K562 (cell line): Measurements from ENCODE around the gene NTN1. TPM values are rescaled to one million over a fixed set of nuclear protein-coding genes. Genes with fewer than 3 reads are reported as not detected.

Source experiments
- ATAC-seq: fragments of 200-7000 bp; cut with Tn5 transposase; 3 replicates; pipeline ENCODE4 v1.9.1; 2020; ENCODE audit warnings: moderate library complexity
- BruUV-seq: library from RNA; stranded (reverse); fragments of 400-500 nt; replicated peaks from 2 replicates; lab custom pipeline; 2021; lab: Mats Ljungman, UMichigan
- CTCF ChIA-PET: fragments of 300-600 bp; formaldehyde crosslinking; extraction: SDS; loops from one replicate; lab custom pipeline; 2021; ENCODE audit warnings: low intra/inter-chr PET ratio; lab: Yijun Ruan, JAX
- POLR2A ChIA-PET: fragments of 300-600, 350-650 bp; sonication (Branson Sonifier 250); formaldehyde crosslinking; extraction: SDS; loops from one replicate; lab custom pipeline; 2021; ENCODE audit warnings: antibody characterized with exemption, inconsistent platforms; lab: Yijun Ruan, JAX
- DNase-seq, 4 experiments: peaks; one replicate each; pipeline versions ENCODE4 v3.0.0 to v3.0.0-alpha.2; 2011 to 2018; ENCODE audit warnings: low spot score in 3 of 4, mixed read lengths in 3 of 4; ENCODE audit errors: extremely low read depth in 1 of 4
- FAIRE-seq: peaks from 2 replicates; lab custom pipeline; 2011; peaks lifted over from hg19 to GRCh38; lab: Jason Lieb, UNC
- H2AFZ ChIP-seq: 2 replicates; pipeline ENCODE4 v1.6.0; 2011; ENCODE audit warnings: low read depth, low read length, control low read depth, inconsistent platforms
- H3K27ac ChIP-seq: fragments of 200-600 bp; 3 replicates; pipeline ENCODE4 v1.8.0; 2011; ENCODE audit warnings: low read depth, mild to moderate bottlenecking, control low read depth, inconsistent platforms, low read length, moderate library complexity, mixed read lengths; ENCODE audit errors: extremely low read depth
- H3K27me3 ChIP-seq, 2 experiments: fragments of 300-600 bp in 1 of 2; 2 replicates in 1 of 2; 3 replicates in 1 of 2; pipeline versions ENCODE4 v1.6.0 to v1.8.0; 2011; ENCODE audit warnings: inconsistent platforms in 2 of 2, low read length in 2 of 2, mild to moderate bottlenecking in 1 of 2, mixed read lengths in 1 of 2, moderate library complexity in 1 of 2; ENCODE audit not compliant: control insufficient read depth in 2 of 2, insufficient read depth in 2 of 2
- H3K36me3 ChIP-seq: fragments of 300-600 bp; 3 replicates; pipeline ENCODE4 v1.8.0; 2011; ENCODE audit warnings: mild to moderate bottlenecking, low read length, inconsistent platforms; ENCODE audit not compliant: control insufficient read depth, insufficient read depth
- H3K4me1 ChIP-seq, 2 experiments: fragments of 200-600 bp in 1 of 2; replicated peaks in 1 of 2; 2 replicates in 1 of 2; 3 replicates in 1 of 2; pipeline versions ENCODE4 v1.5.1 to v1.8.0; 2011; ENCODE audit warnings: inconsistent platforms in 2 of 2, low read length in 2 of 2, mild to moderate bottlenecking in 1 of 2, mixed read lengths in 1 of 2, moderate library complexity in 1 of 2; ENCODE audit not compliant: control insufficient read depth in 2 of 2, insufficient read depth in 2 of 2
- H3K4me2 ChIP-seq: 2 replicates; pipeline ENCODE4 v1.6.1; 2011; ENCODE audit warnings: low read length, control low read depth, inconsistent platforms, mixed read lengths; ENCODE audit not compliant: insufficient read depth
- H3K4me3 ChIP-seq: fragments of 200-600 bp; sonication (generic), shearing (Covaris generic); 2 replicates; pipeline ENCODE4 v1.5.1; 2016; ENCODE audit warnings: control low read depth, inconsistent platforms
- H3K79me2 ChIP-seq: fragments of 200-600 bp; 3 replicates; pipeline ENCODE4 v1.8.0; 2011; ENCODE audit warnings: low read length, inconsistent platforms; ENCODE audit not compliant: control insufficient read depth, insufficient read depth
- H3K9ac ChIP-seq, 2 experiments: 2 replicates each; pipeline versions ENCODE4 v1.6.0 to v1.6.1; 2011; ENCODE audit warnings: low read depth in 2 of 2, low read length in 2 of 2, control low read depth in 1 of 2, inconsistent platforms in 1 of 2, mild to moderate bottlenecking in 1 of 2, mixed read lengths in 1 of 2; ENCODE audit not compliant: insufficient read depth in 1 of 2
- H3K9me1 ChIP-seq: one replicate; pipeline ENCODE4 v1.6.0; 2011; ENCODE audit warnings: inconsistent platforms, mild to moderate bottlenecking, low read length, moderate library complexity; ENCODE audit not compliant: control insufficient read depth, insufficient read depth
- H3K9me3 ChIP-seq: replicated peaks from 2 replicates; pipeline ENCODE4 v1.5.1; 2011; ENCODE audit warnings: low read depth, low read length, inconsistent platforms; ENCODE audit not compliant: control insufficient read depth, insufficient read depth
- H4K20me1 ChIP-seq: replicated peaks from 2 replicates; pipeline ENCODE4 v1.6.1; 2011; ENCODE audit warnings: low read length, inconsistent platforms, mixed read lengths; ENCODE audit not compliant: control insufficient read depth, insufficient read depth
- BRD9 ChIP-seq: fragments of 450-650 bp; IDR thresholded peaks from 2 replicates; pipeline ENCODE4 v1.6.1; 2018; ENCODE audit warnings: low read depth; ENCODE audit not compliant: partially characterized antibody
- E2F3 ChIP-seq: fragments of 250-450 bp; sonication (Bioruptor Pico); IDR thresholded peaks from 2 replicates; pipeline ENCODE4 v1.4.0; 2020; ENCODE audit warnings: mild to moderate bottlenecking
- GTF2E2 ChIP-seq: fragments of 200-800 bp; sonication (Bioruptor generic); IDR thresholded peaks from 2 replicates; pipeline ENCODE4 v1.6.1; 2016; ENCODE audit warnings: missing genetic modification characterization, missing compliant biosample characterization
- NKRF ChIP-seq: fragments of 450-650 bp; IDR thresholded peaks from 2 replicates; pipeline ENCODE4 v1.6.1; 2016; ENCODE audit warnings: borderline replicate concordance
- SIN3A ChIP-seq, 2 experiments: fragments of 150-350 bp in 1 of 2; IDR thresholded peaks; 2 replicates each; pipeline ENCODE4 v1.6.1; 2011 to 2016; ENCODE audit warnings: borderline replicate concordance in 2 of 2, low read depth in 2 of 2, low read length in 2 of 2, mild to moderate bottlenecking in 2 of 2, moderate library complexity in 2 of 2; ENCODE audit not compliant: control insufficient read depth in 1 of 2
- ZNF184 ChIP-seq: sonication (generic); formaldehyde crosslinking; IDR thresholded peaks from 2 replicates; pipeline ENCODE4 v1.5.0; 2020; ENCODE audit warnings: missing genetic modification reagents
- WGBS: fragments of 100-300 bp; shearing (Covaris generic); methylation state at CpG from one replicate; pipeline ENCODE4 v1.1.6; 2016; ENCODE audit warnings: low coverage, mixed read lengths; ENCODE audit not compliant: insufficient coverage; ENCODE audit errors: missing lambda C conversion rate; 5-methylcytosine and 5-hydroxymethylcytosine counted together
- in situ Hi-C: fragments of 300-500 bp; cut with MboI; formaldehyde crosslinking; loops from 4 replicates; pipeline ENCODE4 v1.15.0; 2018; ENCODE audit warnings: inconsistent platforms, mixed read lengths
- intact Hi-C: fragments of 100-400 bp; cut with micrococcal nuclease; formaldehyde crosslinking; loops from 2 replicates; pipeline ENCODE4 v1.14.2; 2022
- polyA plus RNA-seq, 8 experiments: library from polyadenylated mRNA; depleted of rRNA in 4 of 8; stranded (reverse) in 5 of 8; unstranded in 3 of 8; fragments of >200 nt; fragmentation: Nextera tagmentation in 2 of 8; fragmentation: Illumina TruSeq in 1 of 8; extraction: Ambion mirVana in 2 of 8; extraction: Trizol in 1 of 8; gene quantifications; 2 replicates each; pipeline versions ENCODE4 v1.2.1 to v1.2.3, GENCODE V29; 2011 to 2014; ENCODE audit warnings: inconsistent platforms in 1 of 8, missing spikeins in 1 of 8
- total RNA-seq, 7 experiments: library from RNA; depleted of rRNA in 6 of 7; stranded (reverse); fragments of >200 nt in 6 of 7; fragmentation: Illumina TruSeq in 2 of 7; extraction: Trizol in 2 of 7; gene quantifications; 2 replicates each; pipeline versions ENCODE4 v1.2.1 to v1.2.3, GENCODE V29; 2011 to 2021; ENCODE audit warnings: low replicate concordance in 1 of 7
- TF ChIP-seq, protein P1 (sequence below), 2 experiments: IDR thresholded peaks; 2 replicates each; pipeline ENCODE4 v1.6.1; 2011; ENCODE audit warnings: borderline replicate concordance in 1 of 2, control low read depth in 1 of 2, low read depth in 1 of 2, low read length in 1 of 2, mild to moderate bottlenecking in 1 of 2, mixed read lengths in 1 of 2, moderate library complexity in 1 of 2; ENCODE audit not compliant: insufficient read depth in 1 of 2, insufficient read length in 1 of 2, poor library complexity in 1 of 2, severe bottlenecking in 1 of 2; ENCODE audit errors: extremely low read depth in 1 of 2

The NTN1 gene
- total and polyA plus RNA-seq, 9 of the 15 experiments (the other 6 are each of a cell fraction or from before 2014, with no cell fraction given), result 0.02 TPM; not detected in 8

DNA sequence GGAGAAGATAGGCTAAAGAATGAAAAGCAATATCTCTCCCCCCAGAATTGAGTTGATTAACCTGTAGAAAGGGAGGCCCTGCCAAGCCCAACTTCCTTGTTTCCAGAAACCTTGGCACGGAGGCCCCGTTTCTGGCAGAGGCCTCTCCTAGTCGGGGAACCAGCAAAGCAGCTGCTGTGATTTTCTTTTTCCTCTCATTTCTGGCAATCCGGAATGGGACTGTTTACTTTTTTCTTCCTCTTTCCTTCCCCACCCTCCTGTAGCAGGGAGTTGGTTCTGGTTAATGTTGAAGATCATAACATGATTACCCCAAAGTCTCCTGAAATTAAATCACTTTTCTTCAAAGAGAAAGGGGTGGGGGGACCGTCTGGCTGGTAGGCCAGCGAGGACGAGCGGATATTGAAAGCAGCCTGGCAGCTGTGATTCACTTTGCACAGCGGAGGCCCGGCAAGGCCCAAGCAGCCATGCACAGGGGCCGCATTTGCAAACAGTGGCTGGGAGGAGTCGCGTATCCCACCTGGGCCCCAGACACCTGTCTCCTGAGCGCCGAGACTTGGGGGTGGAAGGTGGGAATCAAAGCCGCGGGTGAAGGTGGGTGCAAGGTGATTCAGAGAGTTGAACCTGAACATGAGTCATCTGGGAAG is 51.5 kb downstream of the NTN1 start:
- no peak for DNase-seq
- CTCF ChIA-PET, result no interaction called here
- Histone ChIP-seq H3K9me1 (no peaks in the 10 kb centered on the region), H3K79me2 (no peaks in the 10 kb centered on the region), H3K27me3 (peaks cover 3 to 23% of the 10 kb centered on the region in 2 experiments; a peak in 4 of 5 replicates), H3K4me3 (no peak overlapping the region), H3K9me3 (no peaks in the 10 kb centered on the region), H3K27ac (no peak overlapping the region), H4K20me1 (no peaks in the 10 kb centered on the region; the same call in 1 of the 2 replicates), H3K4me2 (no peak overlapping the region), H3K9ac (no peak overlapping the region), H3K36me3 (no peaks in the 10 kb centered on the region), H2AFZ (no peak overlapping the region), H3K4me1 (no peaks in the 10 kb centered on the region)
- in situ Hi-C loops, result no loop called here
- POLR2A ChIA-PET, result no interaction called here
- FAIRE-seq, result no peak
- TF ChIP-seq GTF2E2 (no peak), E2F3 (CRISPR knock-in tag) (no peak), BRD9 (no peak), SIN3A (IDR thresholded peaks at IDR 0.05; ENCODE audit: borderline replicate concordance in 2 of 2, control insufficient read depth in 1 of 2, low read depth in 2 of 2, low read length in 2 of 2) (no peak), NKRF (no peak), ZNF184 (CRISPR knock-in tag) (no peak)
- TF ChIP-seq, protein P1, sequence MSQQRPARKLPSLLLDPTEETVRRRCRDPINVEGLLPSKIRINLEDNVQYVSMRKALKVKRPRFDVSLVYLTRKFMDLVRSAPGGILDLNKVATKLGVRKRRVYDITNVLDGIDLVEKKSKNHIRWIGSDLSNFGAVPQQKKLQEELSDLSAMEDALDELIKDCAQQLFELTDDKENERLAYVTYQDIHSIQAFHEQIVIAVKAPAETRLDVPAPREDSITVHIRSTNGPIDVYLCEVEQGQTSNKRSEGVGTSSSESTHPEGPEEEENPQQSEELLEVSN (IDR thresholded peaks at IDR 0.05; ENCODE audit: borderline replicate concordance in 1 of 2, extremely low read depth in 1 of 2, insufficient read depth in 1 of 2, insufficient read length in 1 of 2, low read depth in 1 of 2, low read length in 1 of 2, poor library complexity in 1 of 2, severe bottlenecking in 1 of 2), result no peak
- intact Hi-C loops, result no loop called here
- no peak for ATAC-seq
- no TSS peak for BruUV-seq
- 1% methylated on average over 12 of the region's 17 CpGs for WGBS
